GM12801 (cell line): ENCODE measurements around the gene LRRK1.

Experiments
- TF ChIP-seq, protein P1 (sequence below): IDR thresholded peaks from one replicate; pipeline ENCODE4 v1.5.1; 2011; ENCODE audit warnings: control low read depth; ENCODE audit not compliant: insufficient read length; ENCODE audit errors: extremely low read depth

The LRRK1 gene

GRCh38 chr15:100900136-100900794 lies 18.9 kb upstream of the LRRK1 start:
- TF ChIP-seq, protein P1, sequence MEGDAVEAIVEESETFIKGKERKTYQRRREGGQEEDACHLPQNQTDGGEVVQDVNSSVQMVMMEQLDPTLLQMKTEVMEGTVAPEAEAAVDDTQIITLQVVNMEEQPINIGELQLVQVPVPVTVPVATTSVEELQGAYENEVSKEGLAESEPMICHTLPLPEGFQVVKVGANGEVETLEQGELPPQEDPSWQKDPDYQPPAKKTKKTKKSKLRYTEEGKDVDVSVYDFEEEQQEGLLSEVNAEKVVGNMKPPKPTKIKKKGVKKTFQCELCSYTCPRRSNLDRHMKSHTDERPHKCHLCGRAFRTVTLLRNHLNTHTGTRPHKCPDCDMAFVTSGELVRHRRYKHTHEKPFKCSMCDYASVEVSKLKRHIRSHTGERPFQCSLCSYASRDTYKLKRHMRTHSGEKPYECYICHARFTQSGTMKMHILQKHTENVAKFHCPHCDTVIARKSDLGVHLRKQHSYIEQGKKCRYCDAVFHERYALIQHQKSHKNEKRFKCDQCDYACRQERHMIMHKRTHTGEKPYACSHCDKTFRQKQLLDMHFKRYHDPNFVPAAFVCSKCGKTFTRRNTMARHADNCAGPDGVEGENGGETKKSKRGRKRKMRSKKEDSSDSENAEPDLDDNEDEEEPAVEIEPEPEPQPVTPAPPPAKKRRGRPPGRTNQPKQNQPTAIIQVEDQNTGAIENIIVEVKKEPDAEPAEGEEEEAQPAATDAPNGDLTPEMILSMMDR, result no peak

- TF ChIP-seq, protein P1, result no peak
These were observed 18.4 kb upstream of the LRRK1 start for GRCh38 chr15:100900795-100901169.

DNA sequence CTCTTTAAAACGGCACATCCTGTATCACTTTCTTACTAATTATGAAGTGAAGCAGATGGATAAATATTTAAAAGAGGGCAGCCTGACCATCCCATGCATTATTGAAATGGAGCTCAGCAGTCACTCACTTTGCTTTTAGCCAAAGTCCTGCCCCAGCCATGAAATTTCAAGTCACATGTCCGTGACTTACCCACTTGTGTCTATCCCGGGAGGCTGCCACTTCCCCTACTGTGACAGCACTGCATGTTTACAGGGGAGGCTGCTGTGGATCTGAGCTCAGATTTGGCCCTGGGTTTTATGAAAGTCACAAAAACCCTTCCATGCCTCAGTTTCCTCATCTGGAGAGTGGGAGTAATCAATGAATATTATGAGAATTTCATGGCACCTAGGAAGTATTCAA lies 17.9 kb upstream of the LRRK1 start:
- TF ChIP-seq, protein P1, result no peak

- TF ChIP-seq, protein P1, result no peak
These were observed 17.3 kb upstream of the LRRK1 start for GRCh38 chr15:100901702-100902435.

- TF ChIP-seq, protein P1, result no peak
These were observed 16.6 kb upstream of the LRRK1 start for GRCh38 chr15:100902436-100903167.

DNA sequence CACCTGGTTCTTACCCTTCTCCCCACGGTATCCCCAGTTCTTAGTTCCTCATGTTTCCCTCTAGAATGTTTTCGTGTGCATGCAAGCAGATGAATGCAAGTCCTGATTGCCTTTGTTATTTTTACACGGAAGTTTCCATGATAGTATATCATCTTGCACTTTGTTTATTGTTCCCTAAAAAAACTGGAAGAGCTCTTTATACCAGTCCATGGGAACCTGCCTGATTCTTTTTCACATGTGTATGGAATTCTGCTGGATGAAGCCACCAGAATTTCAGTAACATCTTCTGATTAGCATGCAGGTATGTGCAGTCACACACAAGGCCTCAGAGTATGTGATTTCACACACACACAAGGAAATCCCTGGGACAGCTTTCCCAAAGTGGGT lies 16.0 kb upstream of the LRRK1 start:
- TF ChIP-seq, protein P1, result no peak

- TF ChIP-seq, protein P1, result no peak
These were observed 13.3 kb upstream of the LRRK1 start for GRCh38 chr15:100905850-100906249.
